SKM-1 treated with dmso at 0.1 percent for 144 hours (cell line): ENCODE measurements around the gene DMRTB1.

Experiments used
- DNase-seq: peaks from one replicate; lab custom pipeline; 2025; ENCODE audit not compliant: unreplicated experiment; lab: John Stamatoyannopoulos, UW

DMRTB1 gene

GRCh38 chr1:53462769-53463501 is 3.7 kb downstream of the DMRTB1 start:
- DNase-seq: no peak

GRCh38 chr1:53463961-53464899 is 5.0 kb downstream of the DMRTB1 start:
- no peak for DNase-seq

DNA sequence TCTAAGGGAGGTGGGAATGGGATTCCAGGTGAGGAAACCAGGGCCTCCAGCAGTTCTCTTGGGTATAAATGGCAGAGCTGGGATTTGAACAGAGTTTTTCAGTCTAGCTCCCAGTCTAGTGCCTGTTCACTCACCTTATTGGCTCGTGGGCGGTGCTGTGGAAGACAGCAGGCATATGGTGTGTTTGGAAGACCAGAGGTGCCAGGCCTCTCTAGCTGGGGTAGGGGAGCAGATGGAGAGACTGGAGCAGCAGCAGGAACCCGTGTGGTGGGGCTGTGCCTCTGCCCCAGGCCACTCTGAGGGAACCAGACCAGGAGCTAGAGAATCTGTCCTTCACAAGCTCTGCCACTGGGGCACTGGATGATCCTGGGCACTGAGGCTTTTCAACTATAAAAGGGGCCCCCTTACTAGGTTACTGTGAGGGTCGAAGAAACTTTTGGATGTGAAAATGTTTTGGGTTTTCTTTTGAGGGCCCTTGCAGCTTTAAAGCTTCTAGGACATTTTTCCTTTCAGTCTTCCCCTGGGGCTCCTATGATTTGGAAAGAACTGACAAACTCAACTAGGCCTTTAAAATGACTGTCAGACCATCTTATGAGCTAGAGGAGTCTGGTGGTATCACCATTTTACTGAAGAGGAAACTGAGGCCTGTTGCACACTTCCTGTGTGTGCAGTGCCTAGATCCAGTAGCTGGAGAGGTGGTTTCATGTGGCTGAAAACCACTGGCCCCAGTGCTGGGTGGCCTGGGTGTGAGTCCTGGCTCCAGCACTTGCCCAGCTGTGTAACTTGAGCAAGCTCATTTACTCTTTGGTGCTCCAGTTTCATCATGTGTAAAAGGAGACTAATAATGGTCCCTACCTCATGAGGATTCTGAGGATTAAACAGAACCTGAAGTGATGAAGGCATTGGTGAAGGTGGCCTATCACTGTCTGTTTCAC is 6.1 kb downstream of the DMRTB1 start:
- DNase-seq: no peak

GRCh38 chr1:53467391-53467790 is 8.2 kb downstream of the DMRTB1 start:
- DNase-seq: peak; percentile 55

- DNase-seq: no peak
Measured at GRCh38 chr1:53468374-53468773, 9.2 kb downstream of the DMRTB1 start.

GRCh38 chr1:53469373-53469772 is 10.2 kb downstream of the DMRTB1 start:
- DNase-seq: no peak

DNA sequence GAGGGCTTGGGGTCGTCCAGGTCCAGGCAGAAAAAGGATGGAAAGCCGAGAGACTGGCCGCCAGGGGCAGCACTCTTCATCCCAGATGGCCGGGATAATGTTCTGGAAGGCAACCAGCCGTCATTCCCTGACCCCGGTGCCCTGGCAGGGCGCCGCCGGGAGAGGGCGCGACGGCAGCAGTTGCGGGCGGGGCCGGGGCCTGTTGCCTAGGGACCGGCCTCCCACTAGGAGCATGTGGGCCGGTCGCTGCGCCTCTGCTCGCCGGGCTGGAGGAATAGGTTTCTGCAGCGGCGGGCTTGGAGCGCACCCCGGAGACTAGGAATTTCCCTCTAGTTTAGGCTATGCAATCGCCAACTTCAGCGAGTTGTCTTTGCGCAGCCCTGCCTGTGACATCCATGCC is 11.0 kb downstream of the DMRTB1 start:
- no peak for DNase-seq

- no peak for DNase-seq
Measured at GRCh38 chr1:53470584-53470983, 11.4 kb downstream of the DMRTB1 start.

DNA sequence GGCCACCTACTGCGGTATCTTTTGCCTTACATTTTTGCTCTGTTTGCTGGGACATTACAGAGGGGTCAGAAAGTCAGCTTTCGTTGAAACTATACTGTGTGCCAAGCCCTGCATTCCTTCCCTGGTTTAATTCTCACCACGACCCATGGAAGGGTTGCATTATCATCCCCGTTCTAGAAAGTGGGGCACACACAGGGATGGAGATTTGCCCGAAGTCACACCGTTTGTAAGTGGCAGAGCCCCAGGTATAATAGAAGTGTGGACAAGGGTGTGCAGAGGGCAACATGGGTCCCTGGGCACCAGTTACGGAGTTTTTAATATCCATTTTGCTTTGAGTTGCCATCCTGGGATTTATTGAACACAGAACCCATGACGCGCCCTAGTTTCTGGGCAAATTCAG is 11.8 kb downstream of the DMRTB1 start:
- no peak for DNase-seq

GRCh38 chr1:53473463-53473862 is 14.3 kb downstream of the DMRTB1 start:
- DNase-seq: no peak

DNA sequence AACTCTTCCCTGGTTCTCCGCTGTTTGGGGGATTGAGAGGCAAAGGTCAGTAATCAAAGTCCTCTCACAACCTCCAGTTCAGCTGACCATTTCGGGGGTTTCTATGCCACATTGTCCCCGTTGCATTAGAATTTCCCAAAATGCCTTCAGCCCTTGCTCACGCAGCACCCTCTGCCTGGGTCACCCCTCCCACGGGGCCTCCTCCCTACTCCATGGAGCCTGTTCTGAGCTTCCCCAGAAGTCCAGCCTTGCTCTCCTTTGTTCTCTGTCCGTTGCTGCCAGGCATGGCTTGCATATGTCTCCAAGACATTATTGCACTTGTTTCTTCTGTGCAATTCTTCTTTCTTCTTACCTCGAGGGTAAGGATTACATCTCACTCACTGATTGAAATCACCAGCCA is 16.5 kb downstream of the DMRTB1 start:
- DNase-seq: no peak

DNA sequence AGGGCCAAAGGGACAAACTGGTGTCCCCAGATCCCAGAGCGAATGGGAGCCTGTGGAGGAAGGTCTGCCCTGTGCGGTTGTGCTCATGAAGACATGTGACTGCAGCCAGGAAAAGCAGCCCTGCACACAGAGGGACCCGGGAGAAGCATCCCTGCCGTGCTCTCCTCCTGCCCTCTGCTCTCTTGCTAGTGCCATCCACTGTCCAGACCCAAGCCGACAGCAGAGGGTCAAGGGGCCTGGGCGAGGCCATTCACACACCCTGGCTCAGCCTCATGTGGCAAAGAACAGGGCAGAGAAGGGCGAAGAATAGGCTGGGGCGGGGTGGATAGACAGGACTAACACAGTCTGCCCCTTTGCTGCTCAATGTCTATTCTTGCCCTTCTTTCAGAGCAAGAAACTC is 17.4 kb downstream of the DMRTB1 start:
- no peak for DNase-seq

- DNase-seq: no peak
Measured at GRCh38 chr1:53477651-53478501, 18.7 kb downstream of the DMRTB1 start.

DNA sequence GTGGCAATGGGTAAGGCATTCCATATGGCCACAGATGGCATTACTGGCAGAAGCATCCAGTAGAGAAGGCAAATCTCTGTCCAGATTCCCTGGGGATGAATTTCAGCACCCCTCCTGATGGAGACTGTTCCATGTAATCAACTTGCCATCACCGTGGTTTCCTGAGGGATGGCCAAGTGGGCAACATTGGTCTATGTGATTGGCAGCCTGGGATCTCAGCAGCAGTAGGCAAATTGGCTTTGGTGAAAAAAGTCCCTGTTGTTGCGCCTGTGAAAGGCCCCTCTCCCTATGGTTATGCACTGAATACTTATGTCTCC is 19.3 kb downstream of the DMRTB1 start:
- DNase-seq: no peak

DNA sequence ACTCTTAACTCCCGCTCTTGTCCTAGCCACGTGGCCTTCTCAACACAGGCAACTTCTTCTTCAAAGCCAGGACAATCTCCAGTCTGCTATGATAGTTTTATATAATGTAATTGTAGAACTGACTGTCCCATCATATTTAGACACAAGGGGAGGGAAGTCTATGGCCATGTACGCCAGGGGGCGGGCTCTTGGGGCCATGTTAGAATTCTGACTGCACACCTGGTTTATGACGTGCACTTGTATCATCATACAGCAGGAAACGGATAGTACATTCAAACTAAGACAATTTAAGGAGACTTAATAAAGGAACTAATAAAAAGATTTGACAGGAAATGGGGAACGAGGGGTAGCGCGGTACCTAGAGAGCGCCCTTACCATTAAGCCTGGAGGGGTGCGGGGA is 21.5 kb downstream of the DMRTB1 start:
- no peak for DNase-seq

DNA sequence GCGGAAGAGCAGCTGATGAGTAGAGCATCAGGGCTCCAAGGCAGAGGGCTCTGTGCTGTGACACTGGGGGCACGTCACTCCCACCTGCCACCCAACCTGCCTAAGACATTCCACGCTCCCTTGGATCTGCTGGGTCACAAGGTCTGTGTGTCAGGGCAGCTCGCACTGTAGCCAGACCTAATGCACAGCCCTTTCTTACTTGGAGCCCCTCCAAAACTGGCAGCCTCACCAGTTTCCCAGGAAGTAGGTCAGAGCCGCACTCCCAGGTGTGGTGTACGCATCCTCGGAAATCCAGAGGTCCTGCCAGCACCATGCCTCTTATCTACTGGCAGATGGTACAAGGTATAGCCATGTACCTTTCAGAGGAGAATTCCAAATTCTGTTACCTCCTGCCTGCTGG is 22.3 kb downstream of the DMRTB1 start:
- DNase-seq: no peak

DNA sequence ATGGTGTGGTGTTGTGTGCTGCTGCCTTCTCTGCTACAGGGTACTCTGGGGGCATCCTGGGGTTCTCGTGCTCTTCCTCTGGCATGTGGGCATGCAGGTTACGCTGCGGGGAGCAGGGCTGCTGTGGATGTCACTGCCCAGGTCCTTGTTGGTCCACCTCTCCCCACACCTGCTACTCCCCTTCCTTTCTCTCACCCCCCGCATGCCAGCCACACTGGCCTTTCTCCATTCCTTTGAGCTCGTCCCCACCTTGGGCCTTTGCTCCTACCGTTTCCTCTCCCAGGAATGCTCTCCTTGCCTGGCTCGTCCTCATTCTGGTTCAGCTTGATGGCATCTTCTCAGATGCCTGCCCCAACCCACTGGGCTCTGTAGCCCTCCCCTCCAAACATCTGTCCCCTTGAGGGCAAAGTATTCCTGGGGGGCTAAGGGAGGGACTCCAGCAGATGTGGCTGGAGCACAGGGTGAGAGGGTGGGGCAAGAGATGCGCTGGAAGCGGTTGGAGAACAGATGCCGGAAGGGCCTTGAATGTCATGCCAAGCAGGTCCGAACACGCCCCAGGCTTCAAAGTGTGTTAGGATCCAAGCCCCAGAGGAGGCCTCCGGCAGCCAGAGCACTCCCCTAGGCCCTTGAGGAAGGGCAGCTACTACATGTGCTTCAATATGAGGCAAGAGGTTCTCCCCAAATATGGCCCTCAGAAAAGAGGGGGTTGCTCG is 23.4 kb downstream of the DMRTB1 start:
- DNase-seq: no peak

- no peak for DNase-seq
Measured at GRCh38 chr1:53483170-53483569, 24.0 kb downstream of the DMRTB1 start.

GRCh38 chr1:53483656-53484055 is 24.5 kb downstream of the DMRTB1 start:
- no peak for DNase-seq
